WTC11 (cell line): Measurements from ENCODE around the gene CGB2. TPM values are rescaled to one million over a fixed set of nuclear protein-coding genes. Genes with fewer than 3 reads are reported as not detected.

Experiments
- ATAC-seq: fragments of 200-7000 bp; cut with Tn5 transposase; 2 replicates; pipeline ENCODE4 v1.10.0; 2021; ENCODE audit warnings: mild to moderate bottlenecking, moderate library complexity
- CTCF ChIA-PET: fragments of 300-600 bp; sonication (Branson Sonifier 250); formaldehyde crosslinking; loops from one replicate; lab custom pipeline; 2021; ENCODE audit warnings: antibody characterized with exemption; lab: Charles Lee
- POLR2A ChIA-PET: fragments of 350-600 bp; sonication (Branson Sonifier 250); formaldehyde crosslinking; loops from one replicate; lab custom pipeline; 2021; ENCODE audit warnings: antibody characterized with exemption; lab: Charles Lee
- DNase-seq: peaks from one replicate; pipeline ENCODE4 v3.0.0; 2021; ENCODE audit warnings: low spot score
- H3K27ac Mint-ChIP-seq: 2 replicates; pipeline ENCODE4 v1.8.0; 2021; ENCODE audit warnings: mixed read lengths
- H3K27me3 Mint-ChIP-seq: 2 replicates; pipeline ENCODE4 v1.8.0; 2021; ENCODE audit warnings: low read depth, mild to moderate bottlenecking, moderate library complexity, mixed read lengths
- H3K36me3 Mint-ChIP-seq: 2 replicates; pipeline ENCODE4 v1.8.0; 2021; ENCODE audit warnings: mixed read lengths
- H3K4me1 Mint-ChIP-seq: 2 replicates; pipeline ENCODE4 v1.8.0; 2022; ENCODE audit warnings: mixed read lengths
- H3K4me3 Mint-ChIP-seq: 2 replicates; pipeline ENCODE4 v1.8.0; 2021; ENCODE audit warnings: mild to moderate bottlenecking, moderate library complexity, mixed read lengths
- H3K9me3 Mint-ChIP-seq: 2 replicates; pipeline ENCODE4 v1.8.0; 2021; ENCODE audit warnings: mixed read lengths
- AR ChIP-seq: fragments of 250-450 bp; sonication (Bioruptor Pico); IDR thresholded peaks from 2 replicates; pipeline ENCODE4 v1.9.0; 2021; ENCODE audit warnings: mild to moderate bottlenecking
- ARID4B ChIP-seq: sonication (generic); formaldehyde crosslinking; IDR thresholded peaks from 2 replicates; pipeline ENCODE4 v1.8.0; 2023; ENCODE audit warnings: missing genetic modification reagents, mild to moderate bottlenecking, borderline replicate concordance
- E2F4 ChIP-seq: sonication (generic); formaldehyde crosslinking; IDR thresholded peaks from 2 replicates; pipeline ENCODE4 v1.8.1; 2022; ENCODE audit warnings: low read depth, mild to moderate bottlenecking, moderate library complexity, missing genetic modification reagents, borderline replicate concordance
- FOXP4 ChIP-seq: sonication (generic); formaldehyde crosslinking; IDR thresholded peaks from 2 replicates; pipeline ENCODE4 v1.8.0; 2022; ENCODE audit warnings: mild to moderate bottlenecking, missing genetic modification reagents
- GRHL2 ChIP-seq: fragments of 250-450 bp; sonication (Bioruptor Pico); IDR thresholded peaks from 2 replicates; pipeline ENCODE4 v1.8.0; 2022; ENCODE audit warnings: mild to moderate bottlenecking, moderate library complexity; ENCODE audit not compliant: insufficient replicate concordance, severe bottlenecking
- MLX ChIP-seq: sonication (generic); formaldehyde crosslinking; IDR thresholded peaks from 2 replicates; pipeline ENCODE4 v1.8.1; 2023; ENCODE audit warnings: mild to moderate bottlenecking, missing genetic modification reagents, moderate library complexity
- MXD4 ChIP-seq: fragments of 250-450 bp; sonication (Bioruptor Pico); IDR thresholded peaks from 2 replicates; pipeline ENCODE4 v1.8.0; 2021; ENCODE audit warnings: mild to moderate bottlenecking, moderate library complexity, borderline replicate concordance
- MYBL2 ChIP-seq: sonication (generic); formaldehyde crosslinking; IDR thresholded peaks from 2 replicates; pipeline ENCODE4 v1.8.1; 2023; ENCODE audit warnings: mild to moderate bottlenecking, moderate library complexity, missing genetic modification reagents
- NFE2L1 ChIP-seq: sonication (generic); formaldehyde crosslinking; IDR thresholded peaks from 2 replicates; pipeline ENCODE4 v1.8.1; 2023; ENCODE audit warnings: missing genetic modification reagents
- PREB ChIP-seq: sonication (generic); formaldehyde crosslinking; IDR thresholded peaks from 2 replicates; pipeline ENCODE4 v1.8.1; 2022; ENCODE audit warnings: mild to moderate bottlenecking, missing genetic modification reagents, moderate library complexity, borderline replicate concordance
- SMAD4 ChIP-seq: sonication (generic); formaldehyde crosslinking; IDR thresholded peaks from 2 replicates; pipeline ENCODE4 v1.8.0; 2022; ENCODE audit warnings: mild to moderate bottlenecking, missing genetic modification reagents
- TEAD1 ChIP-seq: sonication (generic); formaldehyde crosslinking; IDR thresholded peaks from 2 replicates; pipeline ENCODE4 v1.8.0; 2022; ENCODE audit warnings: mild to moderate bottlenecking, missing genetic modification reagents
- USF1 ChIP-seq: sonication (generic); formaldehyde crosslinking; IDR thresholded peaks from 2 replicates; pipeline ENCODE4 v1.8.0; 2022; ENCODE audit warnings: mild to moderate bottlenecking, missing genetic modification reagents
- ZNF232 ChIP-seq: sonication (generic); formaldehyde crosslinking; IDR thresholded peaks from 2 replicates; pipeline ENCODE4 v1.8.0; 2022; ENCODE audit warnings: mild to moderate bottlenecking, missing genetic modification reagents
- ZNF423 ChIP-seq: fragments of 250-450 bp; sonication (Bioruptor Pico); IDR thresholded peaks from 2 replicates; pipeline ENCODE4 v2.1.2; 2022; ENCODE audit warnings: mild to moderate bottlenecking, moderate library complexity
- total RNA-seq: library from RNA; stranded (reverse); gene quantifications from 3 replicates; pipeline ENCODE4 v1.2.3, GENCODE V29; 2021

The CGB2 gene
- total RNA-seq, 1 experiment from 2014 or later: not detected

- CTCF ChIA-PET: interaction anchor here (1.3 to 1.9 kb wide), 3 partner anchors 14 to 83 kb away, joined by 4 to 10 read pairs (median 10); partner anchors contain the start of genes GYS1 and RUVBL2
- Mint-ChIP-seq H3K9me3 (no peaks in the 10 kb centered on the region), H3K4me1 (peaks cover 10% of the 10 kb centered on the region), H3K4me3 (no peak overlapping the region), H3K27ac (no peak overlapping the region), H3K27me3 (peaks cover 12% of the 10 kb centered on the region), H3K36me3 (peaks cover 35% of the 10 kb centered on the region)
- ATAC-seq: no peak
- TF ChIP-seq SMAD4 (CRISPR knock-in tag) (no peak), E2F4 (CRISPR knock-in tag) (no peak), TEAD1 (CRISPR knock-in tag) (no peak), MXD4 (CRISPR knock-in tag) (no peak), PREB (CRISPR knock-in tag) (no peak), ZNF232 (no peak), AR (CRISPR knock-in tag) (no peak), ARID4B (no peak), NFE2L1 (CRISPR knock-in tag) (no peak), MYBL2 (CRISPR knock-in tag) (no peak), FOXP4 (CRISPR knock-in tag) (no peak), GRHL2 (CRISPR knock-in tag) (no peak), ZNF423 (CRISPR knock-in tag) (no peak), USF1 (CRISPR knock-in tag) (no peak), MLX (CRISPR knock-in tag) (no peak)
- DNase-seq: no peak
- POLR2A ChIA-PET: no interaction called here
These were observed 17.4 kb upstream of the CGB2 start for GRCh38 chr19:49014123-49014869.
